ENCODE data around the gene LTBP4.
"Not testable (repeated sequence)": the region's sequence is repeated elsewhere in the genome, so short reads cannot be mapped to it uniquely, and the experiment has no call there.

Gene LTBP4

GRCh38 chr19:40629346-40629745 is 28.2 kb downstream of the LTBP4 start:
- Mint-ChIP-seq H3K27me3 (peaks cover 12% of the 10 kb centered on the region), H3K4me1 (ENCODE audit: low read depth) (peaks cover 20% of the 10 kb centered on the region), H3K4me3 (no peak overlapping the region), H3K9me3 (no peaks in the 10 kb centered on the region), H3K27ac (no peak overlapping the region), H3K36me3 (ENCODE audit: low read depth) (peaks cover 44% of the 10 kb centered on the region)
- intact Hi-C loops (cut with micrococcal nuclease): no loop called here

DNA sequence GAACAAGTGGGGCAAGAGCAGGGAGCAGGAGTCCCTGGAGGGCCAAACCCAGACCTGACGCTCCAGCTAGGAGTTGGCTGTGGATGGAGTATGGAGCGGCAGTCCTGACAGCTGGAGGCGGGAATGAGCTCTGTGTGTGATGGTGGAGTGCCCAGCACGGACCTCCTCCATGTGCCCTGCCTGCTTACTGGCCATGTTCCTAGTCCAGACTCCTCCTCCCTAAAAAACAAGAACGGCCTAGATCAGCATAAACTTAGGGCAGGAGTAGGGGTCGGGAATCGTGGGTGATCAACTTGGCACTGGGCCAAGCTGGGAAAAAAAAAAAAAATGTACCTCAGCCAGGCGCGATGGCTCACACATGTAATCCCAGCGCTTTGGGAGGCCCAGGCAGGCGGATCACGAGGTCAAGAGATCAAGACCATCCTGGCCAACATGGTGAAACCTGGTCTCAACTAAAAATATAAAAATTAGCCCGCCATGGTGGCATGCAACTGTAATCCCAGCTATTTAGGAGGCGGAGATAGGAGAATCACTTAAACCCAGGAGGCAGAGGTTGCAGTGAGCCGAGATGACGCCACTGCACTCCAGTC is 29.5 kb downstream of the LTBP4 start:
- H3K27ac Mint-ChIP-seq: no peak overlapping the region
- intact Hi-C loops (cut with micrococcal nuclease): loop anchor here (5.0 to 10.0 kb wide), 3 partner anchors 108 to 496 kb away; no protein-coding TSS in a partner anchor

GRCh38 chr19:40632311-40633036 is 31.3 kb downstream of the LTBP4 start:
- Mint-ChIP-seq H3K9me3 (no peaks in the 10 kb centered on the region), H3K4me3 (no peak overlapping the region), H3K36me3 (ENCODE audit: low read depth) (peaks cover 13% of the 10 kb centered on the region), H3K27ac (no peak overlapping the region), H3K4me1 (ENCODE audit: low read depth) (peaks cover 6% of the 10 kb centered on the region), H3K27me3 (peaks cover 34% of the 10 kb centered on the region)
- intact Hi-C loops (cut with micrococcal nuclease): loop anchor here (5.0 to 10.0 kb wide), 3 partner anchors 110 to 498 kb away; no protein-coding TSS in a partner anchor

More for the DNA sequence above, 29.5 kb downstream of the LTBP4 start:
- Mint-ChIP-seq H3K4me1 (ENCODE audit: low read depth) (peaks cover 14% of the 10 kb centered on the region), H3K4me3 (no peak overlapping the region), H3K9me3 (no peaks in the 10 kb centered on the region), H3K27me3 (peaks cover 25% of the 10 kb centered on the region), H3K36me3 (ENCODE audit: low read depth) (peaks cover 31% of the 10 kb centered on the region)

- H3K4me3 Mint-ChIP-seq: no peak overlapping the region
- H3K36me3 Mint-ChIP-seq (ENCODE audit: low read depth): peaks cover 10% of the 10 kb centered on the region
- H3K4me1 Mint-ChIP-seq (ENCODE audit: low read depth): peaks cover 6% of the 10 kb centered on the region
- H3K9me3 Mint-ChIP-seq: no peaks in the 10 kb centered on the region
- intact Hi-C loops (cut with micrococcal nuclease): loop anchor here (5.0 to 10.0 kb wide), 3 partner anchors 111 to 498 kb away; no protein-coding TSS in a partner anchor
- peaks cover 34% of the 10 kb centered on the region for H3K27me3 Mint-ChIP-seq
- no peak overlapping the region for H3K27ac Mint-ChIP-seq
Measured at GRCh38 chr19:40633207-40633606, 32.0 kb downstream of the LTBP4 start.

- intact Hi-C loops (cut with micrococcal nuclease): loop anchor here (10.0 kb wide), 2 partner anchors 334 to 504 kb away; no protein-coding TSS in a partner anchor
- no peak overlapping the region for H3K4me3 Mint-ChIP-seq
- peaks cover 17% of the 10 kb centered on the region for H3K4me1 Mint-ChIP-seq (ENCODE audit: low read depth)
- peaks cover 36% of the 10 kb centered on the region for H3K27me3 Mint-ChIP-seq
- no peaks in the 10 kb centered on the region for H3K9me3 Mint-ChIP-seq
- H3K27ac Mint-ChIP-seq: no peak overlapping the region
- H3K36me3 Mint-ChIP-seq (ENCODE audit: low read depth): no peaks in the 10 kb centered on the region
Measured at GRCh38 chr19:40638327-40638726, 37.2 kb downstream of the LTBP4 start.

DNA sequence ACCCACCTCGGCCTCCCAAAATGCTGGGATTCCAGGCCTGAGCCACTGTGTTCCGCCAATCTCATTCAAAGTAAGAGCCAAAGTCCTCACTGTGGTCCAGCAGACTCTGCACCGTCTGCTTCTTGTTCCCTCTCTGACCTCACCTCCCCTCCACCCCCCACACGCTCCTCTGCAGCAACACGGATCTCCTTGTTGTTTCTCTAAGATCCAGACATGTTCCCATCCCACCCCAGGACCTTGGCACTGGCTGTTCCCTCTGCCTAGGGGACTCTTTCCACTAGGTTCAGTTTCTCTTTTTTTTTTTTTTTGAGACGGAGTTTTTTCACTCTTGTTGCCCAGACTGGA is 38.4 kb downstream of the LTBP4 start:
- Mint-ChIP-seq H3K9me3 (no peaks in the 10 kb centered on the region), H3K36me3 (ENCODE audit: low read depth) (no peaks in the 10 kb centered on the region), H3K4me1 (ENCODE audit: low read depth) (peaks cover 12% of the 10 kb centered on the region), H3K27me3 (peaks cover 23% of the 10 kb centered on the region), H3K4me3 (no peak overlapping the region), H3K27ac (no peak overlapping the region)
- intact Hi-C loops (cut with micrococcal nuclease): loop anchor here (10.0 kb wide), 2 partner anchors 335 to 505 kb away; no protein-coding TSS in a partner anchor

- Mint-ChIP-seq H3K4me1 (ENCODE audit: low read depth) (peaks cover 10% of the 10 kb centered on the region), H3K9me3 (no peaks in the 10 kb centered on the region), H3K27me3 (peaks cover 13% of the 10 kb centered on the region), H3K36me3 (ENCODE audit: low read depth) (no peaks in the 10 kb centered on the region), H3K27ac (no peak overlapping the region), H3K4me3 (no peak overlapping the region)
- intact Hi-C loops (cut with micrococcal nuclease): no loop called here
Measured at GRCh38 chr19:40640744-40641143, 39.6 kb downstream of the LTBP4 start.

DNA sequence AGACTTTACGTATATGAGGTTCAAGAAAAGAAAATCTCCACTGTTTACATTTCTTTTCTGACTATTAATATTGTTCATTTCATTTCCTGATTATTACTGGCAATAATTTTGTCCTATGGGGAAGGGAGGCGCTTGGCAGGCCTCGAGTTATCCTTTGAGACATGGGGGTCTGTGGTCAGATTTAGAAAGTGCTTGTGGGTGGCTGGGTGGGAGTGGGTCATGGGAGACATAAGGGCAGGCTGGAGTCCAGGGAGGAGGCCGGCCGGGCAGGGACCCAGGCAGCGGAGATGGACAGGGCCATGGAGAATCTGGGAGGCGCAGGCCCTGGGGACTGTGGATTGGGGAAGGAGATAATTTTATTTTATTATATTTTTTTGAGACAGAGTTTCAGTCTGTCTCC is 40.1 kb downstream of the LTBP4 start:
- peaks cover 12% of the 10 kb centered on the region for H3K27me3 Mint-ChIP-seq
- no peak overlapping the region for H3K27ac Mint-ChIP-seq
- H3K36me3 Mint-ChIP-seq (ENCODE audit: low read depth): no peaks in the 10 kb centered on the region
- intact Hi-C loops (cut with micrococcal nuclease): no loop called here
- H3K4me1 Mint-ChIP-seq (ENCODE audit: low read depth): peaks cover 10% of the 10 kb centered on the region
- H3K4me3 Mint-ChIP-seq: no peak overlapping the region
- no peaks in the 10 kb centered on the region for H3K9me3 Mint-ChIP-seq

DNA sequence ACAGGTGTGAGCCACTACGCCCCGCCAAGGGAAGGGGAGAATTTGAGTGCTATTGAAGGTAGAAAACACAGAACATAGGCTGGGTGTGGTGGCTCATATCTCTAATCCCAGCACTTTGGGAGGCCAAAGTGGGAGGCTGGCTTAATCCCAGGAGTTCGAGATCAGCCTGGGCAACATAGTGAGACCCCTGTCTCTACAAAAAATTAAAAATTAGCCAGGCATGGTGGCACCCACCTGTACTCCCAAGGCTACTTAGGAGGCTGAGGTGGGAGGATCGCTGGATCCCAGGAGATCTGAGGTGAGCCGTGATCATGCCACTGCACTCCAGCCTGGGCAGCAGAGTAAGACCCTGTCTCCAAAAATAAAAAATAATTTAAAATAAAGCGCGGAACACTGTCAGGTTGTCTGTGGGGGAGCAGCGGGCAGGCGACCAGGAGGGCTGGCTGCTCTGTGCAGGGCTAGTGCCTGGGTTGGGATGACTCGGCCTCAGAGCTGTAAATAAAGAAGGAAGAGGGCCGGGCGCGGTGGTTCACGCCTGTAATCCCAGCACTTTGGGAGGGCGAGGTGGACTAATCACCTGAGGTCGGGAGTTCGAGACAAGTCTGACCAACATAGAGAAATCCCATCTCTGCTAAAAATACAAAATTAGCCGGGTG is 41.0 kb downstream of the LTBP4 start:
- Mint-ChIP-seq H3K36me3 (ENCODE audit: low read depth) (no peaks in the 10 kb centered on the region), H3K27me3 (peaks cover 14% of the 10 kb centered on the region), H3K4me3 (no peak overlapping the region), H3K9me3 (no peaks in the 10 kb centered on the region), H3K27ac (no peak overlapping the region), H3K4me1 (ENCODE audit: low read depth) (peaks cover 10% of the 10 kb centered on the region)
- intact Hi-C loops (cut with micrococcal nuclease): no loop called here

GRCh38 chr19:40642757-40643305 is 41.7 kb downstream of the LTBP4 start:
- Mint-ChIP-seq H3K4me3 (no peak overlapping the region), H3K9me3 (no peaks in the 10 kb centered on the region), H3K27ac (no peak overlapping the region), H3K27me3 (peaks cover 14% of the 10 kb centered on the region), H3K4me1 (ENCODE audit: low read depth) (peaks cover 10% of the 10 kb centered on the region), H3K36me3 (ENCODE audit: low read depth) (no peaks in the 10 kb centered on the region)
- intact Hi-C loops (cut with micrococcal nuclease): no loop called here

- Mint-ChIP-seq H3K36me3 (ENCODE audit: low read depth) (no peaks in the 10 kb centered on the region), H3K4me1 (ENCODE audit: low read depth) (no peaks in the 10 kb centered on the region), H3K27me3 (peaks cover 11% of the 10 kb centered on the region), H3K27ac (no peak overlapping the region), H3K4me3 (no peak overlapping the region), H3K9me3 (no peaks in the 10 kb centered on the region)
- intact Hi-C loops (cut with micrococcal nuclease): no loop called here
Measured at GRCh38 chr19:40646743-40647254, 45.6 kb downstream of the LTBP4 start.

- not testable (repeated sequence) for H3K27ac Mint-ChIP-seq, H3K9me3 Mint-ChIP-seq
Measured at GRCh38 chr19:40649903-40650675, 48.9 kb downstream of the LTBP4 start.

DNA sequence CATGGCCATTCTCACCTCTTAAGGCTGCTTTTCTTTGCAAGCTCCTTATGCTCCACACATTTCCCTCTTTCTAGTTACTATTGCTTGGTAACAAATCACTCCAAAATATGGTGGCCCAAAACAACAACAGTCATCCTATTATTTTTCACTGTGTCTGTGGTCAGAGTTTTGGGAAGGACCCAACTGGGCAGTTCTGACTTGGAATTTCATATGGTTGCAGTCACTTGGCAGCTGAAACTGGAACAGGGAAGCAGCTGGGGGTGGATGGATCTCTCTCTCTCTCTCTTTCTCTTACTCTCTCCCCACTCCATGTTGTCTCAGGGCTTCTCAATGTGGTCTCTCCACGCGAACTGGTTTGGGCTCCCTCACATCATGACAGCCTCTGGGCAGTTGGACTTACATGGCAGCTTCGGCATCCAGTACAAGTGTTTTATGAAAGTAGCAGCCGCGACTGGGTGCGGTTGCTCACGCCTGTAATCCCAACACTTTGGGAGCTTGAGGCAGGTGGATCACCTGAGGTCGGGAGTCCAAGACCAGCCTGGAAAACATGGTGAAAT is 49.7 kb downstream of the LTBP4 start:
- H3K4me3 Mint-ChIP-seq: no peak overlapping the region
- H3K27me3 Mint-ChIP-seq: peaks cover 9% of the 10 kb centered on the region
- no peak overlapping the region for H3K27ac Mint-ChIP-seq
- H3K36me3 Mint-ChIP-seq (ENCODE audit: low read depth): no peaks in the 10 kb centered on the region
- H3K4me1 Mint-ChIP-seq (ENCODE audit: low read depth): no peaks in the 10 kb centered on the region
- intact Hi-C loops (cut with micrococcal nuclease): no loop called here
- no peaks in the 10 kb centered on the region for H3K9me3 Mint-ChIP-seq

More at GRCh38 chr19:40649903-40650675, 48.9 kb downstream of the LTBP4 start:
- peaks cover 11% of the 10 kb centered on the region for H3K27me3 Mint-ChIP-seq
- H3K36me3 Mint-ChIP-seq (ENCODE audit: low read depth); H3K4me3 Mint-ChIP-seq; H3K4me1 Mint-ChIP-seq (ENCODE audit: low read depth); intact Hi-C loops (cut with micrococcal nuclease): not testable (repeated sequence)

Data from dendritic cell treated with granulocyte-macrophage colony-stimulating factor and Interleukin-4, amounts not matched to agents 40 ng/mL and 50 ng/mL, for 4 days (primary cell).